ENCODE data around the gene FHOD3.

DNA sequence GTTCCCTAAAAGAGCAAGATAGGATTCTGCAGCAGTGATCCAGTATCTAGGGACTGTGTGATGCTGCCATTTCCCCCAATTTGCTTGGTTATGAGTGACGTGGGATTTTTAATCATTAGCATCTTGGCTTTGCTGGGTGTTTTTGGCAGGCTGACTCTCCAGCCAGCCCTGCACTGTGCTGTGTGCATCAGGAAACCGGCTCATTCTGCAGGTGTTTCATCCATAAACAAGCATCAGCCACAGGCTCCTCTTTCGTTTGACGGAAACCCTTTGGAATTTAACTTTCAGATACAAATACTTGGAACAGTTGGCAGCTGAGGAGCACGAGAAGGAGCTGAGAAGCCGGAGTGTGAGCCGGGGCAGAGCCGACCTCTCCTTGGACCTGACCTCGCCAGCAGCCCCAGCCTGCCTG lies 395.4 kb downstream of the FHOD3 start:
- TF ChIP-seq, protein P1, sequence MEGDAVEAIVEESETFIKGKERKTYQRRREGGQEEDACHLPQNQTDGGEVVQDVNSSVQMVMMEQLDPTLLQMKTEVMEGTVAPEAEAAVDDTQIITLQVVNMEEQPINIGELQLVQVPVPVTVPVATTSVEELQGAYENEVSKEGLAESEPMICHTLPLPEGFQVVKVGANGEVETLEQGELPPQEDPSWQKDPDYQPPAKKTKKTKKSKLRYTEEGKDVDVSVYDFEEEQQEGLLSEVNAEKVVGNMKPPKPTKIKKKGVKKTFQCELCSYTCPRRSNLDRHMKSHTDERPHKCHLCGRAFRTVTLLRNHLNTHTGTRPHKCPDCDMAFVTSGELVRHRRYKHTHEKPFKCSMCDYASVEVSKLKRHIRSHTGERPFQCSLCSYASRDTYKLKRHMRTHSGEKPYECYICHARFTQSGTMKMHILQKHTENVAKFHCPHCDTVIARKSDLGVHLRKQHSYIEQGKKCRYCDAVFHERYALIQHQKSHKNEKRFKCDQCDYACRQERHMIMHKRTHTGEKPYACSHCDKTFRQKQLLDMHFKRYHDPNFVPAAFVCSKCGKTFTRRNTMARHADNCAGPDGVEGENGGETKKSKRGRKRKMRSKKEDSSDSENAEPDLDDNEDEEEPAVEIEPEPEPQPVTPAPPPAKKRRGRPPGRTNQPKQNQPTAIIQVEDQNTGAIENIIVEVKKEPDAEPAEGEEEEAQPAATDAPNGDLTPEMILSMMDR (conservative IDR thresholded peaks at IDR 0.05; ENCODE audit: low read length): no peak
- TF ChIP-seq EZH2phosphoT487 (IDR thresholded peaks at IDR 0.05; ENCODE audit: borderline replicate concordance): no peak
